ENCODE results near the gene TMEM108. TPM values are rescaled to one million over a fixed set of nuclear protein-coding genes. Genes with fewer than 3 reads are reported as not detected.

The TMEM108 gene
- total RNA-seq, 1 experiment from 2014 or later, result 9.4 TPM

DNA sequence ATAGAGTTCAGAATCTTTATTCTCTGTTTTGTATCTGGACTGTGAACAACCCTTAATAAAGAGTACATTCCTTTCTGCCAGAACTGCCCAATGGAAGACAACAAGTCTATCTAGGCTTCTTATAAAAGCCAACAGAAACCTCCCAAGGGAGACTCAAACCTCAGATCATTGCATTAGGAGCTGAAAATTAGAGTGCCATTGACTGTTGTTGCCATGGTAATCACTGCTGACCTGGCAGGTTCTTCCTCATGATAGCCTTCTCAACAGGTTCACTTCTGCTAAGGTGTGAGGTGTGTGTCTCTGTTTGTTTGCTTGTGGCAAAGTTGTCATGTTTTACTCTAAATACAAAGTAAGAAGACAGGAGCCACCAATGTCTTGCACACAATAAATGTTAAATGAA lies 79.2 kb downstream of the TMEM108 start:
- no peak for DNase-seq (ENCODE audit: low read depth)

DNA sequence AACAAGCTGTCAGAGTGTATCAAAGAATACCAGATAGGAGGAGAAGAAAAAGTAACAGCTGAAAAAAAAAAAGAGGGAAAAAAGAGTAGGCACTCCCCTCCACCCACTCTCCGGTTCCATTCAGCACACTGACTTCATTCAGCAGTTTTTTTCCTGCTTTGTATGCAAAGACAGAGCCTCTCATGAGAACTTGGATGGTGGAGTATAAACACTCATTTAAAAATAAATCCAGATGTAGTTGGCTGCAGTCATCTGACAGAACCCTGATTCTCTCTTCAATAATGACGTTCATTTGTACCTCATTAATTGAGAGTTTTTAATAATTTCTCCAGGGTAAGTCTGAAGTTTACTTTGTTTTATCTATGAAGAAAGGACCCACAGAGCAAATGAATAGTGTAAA lies 81.0 kb downstream of the TMEM108 start:
- no peak for DNase-seq (ENCODE audit: low read depth)

DNA sequence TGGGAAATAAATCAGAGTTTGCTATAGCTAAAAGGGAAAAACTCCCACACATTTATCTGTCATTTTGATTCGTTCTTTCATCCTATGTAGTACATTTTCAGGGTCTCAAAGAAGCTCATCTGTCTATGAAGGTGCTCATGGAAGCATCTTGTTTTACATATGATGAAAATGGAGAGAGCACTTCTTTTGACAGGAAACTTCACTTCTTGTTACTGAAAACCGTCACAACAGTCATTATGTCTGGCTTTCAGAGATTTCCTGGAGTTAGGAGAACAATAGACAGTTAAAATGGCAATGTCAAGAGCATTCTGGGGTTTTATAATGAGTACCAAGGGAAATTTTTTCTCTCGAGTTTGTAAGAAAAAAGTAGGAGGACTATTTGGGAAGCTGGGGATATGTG lies 83.3 kb downstream of the TMEM108 start:
- no peak for DNase-seq (ENCODE audit: low read depth)

DNA sequence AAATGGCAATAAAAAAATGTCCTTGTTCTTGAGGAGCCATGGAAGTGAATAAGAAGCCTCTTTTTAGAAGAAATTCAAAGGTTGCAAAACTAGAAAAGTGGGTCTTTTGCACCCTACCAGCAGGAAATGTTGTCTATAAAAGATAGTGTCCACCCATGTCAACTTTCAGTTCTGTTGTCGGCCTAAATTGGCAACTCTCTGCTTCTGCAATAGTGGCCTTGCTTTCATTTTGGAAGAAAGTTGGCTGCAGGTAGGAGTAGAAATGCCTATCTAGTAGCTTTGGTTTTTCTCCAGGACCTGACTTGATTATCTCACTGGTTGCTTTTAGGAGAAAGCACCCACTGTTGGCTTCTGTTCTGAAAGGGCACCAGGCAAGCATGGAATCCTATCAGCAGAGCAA lies 85.4 kb downstream of the TMEM108 start:
- no peak for DNase-seq (ENCODE audit: low read depth)

DNA sequence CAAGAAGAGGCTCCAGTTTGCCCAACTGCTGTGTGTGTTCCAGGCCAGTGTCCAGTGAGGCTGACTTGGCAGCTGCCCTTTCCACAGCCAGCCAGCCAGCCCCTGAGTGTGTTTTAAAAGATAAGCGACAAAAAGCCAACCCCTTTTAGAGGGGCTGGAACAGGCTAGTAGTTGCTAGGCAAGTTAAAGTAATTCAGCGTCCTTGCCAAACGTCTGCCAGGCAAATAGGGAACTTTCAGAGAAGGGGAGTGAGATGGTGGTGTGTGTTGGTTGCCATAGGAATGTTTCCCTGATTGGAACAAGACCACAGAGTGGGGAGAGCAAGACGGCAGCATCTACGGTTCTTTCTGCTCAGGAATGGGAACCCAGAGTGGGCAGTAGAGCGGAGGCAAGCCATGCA lies 86.3 kb downstream of the TMEM108 start:
- peak; percentile 21 for DNase-seq (ENCODE audit: low read depth)

DNA sequence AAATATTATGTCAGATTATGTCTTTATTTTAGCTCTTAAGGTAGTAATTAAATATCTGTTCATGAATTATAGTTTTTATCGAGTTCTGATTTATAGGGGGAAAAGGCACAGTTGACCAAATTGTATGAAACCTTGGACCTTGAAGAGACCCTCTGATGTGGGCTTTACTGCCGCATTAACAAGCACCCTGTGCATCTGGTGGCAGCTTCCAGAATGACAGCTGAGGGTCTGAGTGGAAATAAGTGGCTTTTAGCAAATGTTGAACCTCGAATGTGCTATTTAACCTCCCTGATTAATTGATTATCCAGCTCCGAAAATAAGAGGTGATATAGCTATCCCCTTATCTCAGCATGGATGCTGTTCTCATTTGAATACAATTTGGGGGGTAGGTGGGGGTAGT lies 87.0 kb downstream of the TMEM108 start:
- DNase-seq (ENCODE audit: low read depth), result no peak

DNA sequence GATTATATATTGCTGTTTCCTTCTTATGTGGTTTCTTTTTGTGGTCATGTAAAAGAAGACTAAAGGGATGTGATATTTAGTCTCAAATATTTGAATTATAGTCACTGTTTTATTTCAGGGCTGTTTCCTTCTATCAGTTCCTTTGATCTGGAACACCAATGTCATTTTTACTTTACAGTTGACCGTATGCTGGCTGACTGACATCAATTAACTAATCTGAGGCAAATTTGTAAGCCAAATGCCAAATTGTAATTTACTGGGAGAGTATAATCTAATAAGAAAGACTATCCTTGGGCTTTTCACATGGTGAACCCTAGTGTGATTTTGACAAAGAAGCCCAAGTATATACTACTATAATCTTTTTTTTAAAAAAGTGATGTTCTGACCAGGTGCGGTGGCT lies 87.6 kb downstream of the TMEM108 start:
- no peak for DNase-seq (ENCODE audit: low read depth)

DNA sequence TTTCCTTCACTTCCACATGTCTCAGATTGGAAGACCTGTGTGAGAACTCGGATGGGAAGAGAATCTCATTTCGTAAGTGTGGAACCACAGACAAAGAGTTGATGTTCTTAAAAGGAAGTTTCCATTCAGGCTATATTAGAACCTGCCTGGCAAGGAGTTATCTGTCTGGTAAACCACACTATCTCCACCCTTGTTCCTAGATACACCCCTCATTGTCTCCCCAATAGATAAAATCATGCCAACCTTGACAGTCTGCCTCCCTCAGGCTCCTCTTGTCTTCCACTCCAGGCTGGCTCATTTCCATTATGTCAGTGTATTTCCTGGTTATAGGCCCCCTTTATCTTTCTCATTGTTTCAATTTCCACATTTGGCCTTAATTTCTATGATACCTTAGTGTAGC lies 89.2 kb downstream of the TMEM108 start:
- no peak for DNase-seq (ENCODE audit: low read depth)

DNA sequence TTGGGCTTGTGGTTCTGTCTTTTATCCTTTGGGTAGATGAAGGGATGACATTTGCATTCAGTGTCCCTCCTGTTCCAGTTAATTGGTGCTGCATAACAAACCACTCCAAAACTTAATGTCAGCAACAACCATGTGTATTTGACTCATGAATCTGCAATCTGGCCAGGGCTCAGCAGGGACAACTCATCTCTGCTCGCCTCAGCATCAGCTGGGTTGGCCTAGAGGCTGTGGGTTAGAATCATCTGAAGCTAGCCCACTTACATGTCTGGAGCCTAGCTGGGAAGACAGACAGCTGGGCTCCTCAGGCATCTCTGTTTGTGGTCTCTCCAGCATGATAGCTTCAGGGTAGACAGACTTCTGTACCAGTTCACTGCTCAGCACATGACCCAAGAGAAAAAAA lies 92.0 kb downstream of the TMEM108 start:
- DNase-seq (ENCODE audit: low read depth), result peak; percentile 84

DNA sequence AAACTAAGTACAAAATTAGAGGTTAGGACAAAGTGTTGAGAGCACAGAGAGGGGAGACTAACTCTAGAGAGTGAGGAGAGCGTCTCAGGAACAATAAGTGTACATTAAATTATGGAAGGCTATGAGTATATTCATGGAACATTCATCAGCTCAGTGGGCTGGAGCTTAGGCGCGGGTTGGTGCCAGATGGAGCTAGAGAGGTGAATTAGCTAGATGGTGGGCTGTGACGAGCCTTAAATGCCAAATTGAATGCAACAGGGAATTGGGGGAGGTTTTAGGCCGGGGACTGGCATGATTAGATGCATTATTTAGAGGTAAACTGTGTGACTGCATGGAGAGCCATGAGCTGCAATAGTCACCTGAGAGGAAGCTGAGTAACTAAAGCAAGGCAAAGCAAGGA lies 97.1 kb downstream of the TMEM108 start:
- DNase-seq (ENCODE audit: low read depth), result no peak

DNA sequence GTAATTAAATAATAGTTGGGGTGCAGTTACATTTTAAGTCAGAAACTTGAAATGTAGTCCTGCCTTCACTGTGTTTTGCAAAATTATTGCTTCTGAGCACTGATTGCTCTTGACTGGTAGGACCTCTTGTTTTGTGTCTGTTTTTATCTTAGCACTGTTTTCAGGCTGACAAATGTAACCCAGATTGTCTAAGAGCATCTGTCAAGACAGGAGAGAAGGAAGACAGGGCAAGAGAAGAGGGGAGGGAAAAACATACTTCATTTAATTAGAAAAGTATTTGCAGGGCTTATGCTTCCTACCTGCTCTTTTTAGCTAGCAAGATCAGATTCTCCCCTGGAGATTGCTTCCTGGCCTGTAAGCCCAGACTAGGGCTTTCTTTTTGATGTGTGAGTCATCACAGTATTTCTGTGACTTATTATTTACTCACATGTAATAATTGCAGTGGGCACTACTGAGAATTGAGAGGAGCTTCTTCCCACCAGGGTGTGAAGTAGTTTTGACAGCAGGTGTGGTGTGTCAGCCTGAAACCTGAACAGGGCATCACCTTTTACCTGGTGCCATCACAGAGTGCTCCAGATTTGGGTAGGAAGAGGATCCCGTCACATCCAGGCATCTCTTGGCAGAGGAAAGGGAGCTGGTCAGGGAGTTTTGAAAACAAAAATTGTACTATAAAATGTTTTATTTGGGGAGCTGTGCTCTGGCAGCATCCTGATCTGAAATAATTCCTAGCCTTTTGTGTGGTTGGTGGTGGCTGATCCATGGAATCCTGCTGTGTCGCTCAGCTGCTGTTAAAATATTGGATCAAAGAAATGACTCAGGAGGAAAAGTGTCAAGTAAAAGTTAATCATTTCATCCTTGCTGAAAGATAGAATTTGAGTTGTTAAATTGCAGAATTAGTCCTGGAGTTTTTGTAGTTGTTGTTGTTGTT lies 98.2 kb downstream of the TMEM108 start:
- peak; percentile 62 for DNase-seq (ENCODE audit: low read depth)

DNA sequence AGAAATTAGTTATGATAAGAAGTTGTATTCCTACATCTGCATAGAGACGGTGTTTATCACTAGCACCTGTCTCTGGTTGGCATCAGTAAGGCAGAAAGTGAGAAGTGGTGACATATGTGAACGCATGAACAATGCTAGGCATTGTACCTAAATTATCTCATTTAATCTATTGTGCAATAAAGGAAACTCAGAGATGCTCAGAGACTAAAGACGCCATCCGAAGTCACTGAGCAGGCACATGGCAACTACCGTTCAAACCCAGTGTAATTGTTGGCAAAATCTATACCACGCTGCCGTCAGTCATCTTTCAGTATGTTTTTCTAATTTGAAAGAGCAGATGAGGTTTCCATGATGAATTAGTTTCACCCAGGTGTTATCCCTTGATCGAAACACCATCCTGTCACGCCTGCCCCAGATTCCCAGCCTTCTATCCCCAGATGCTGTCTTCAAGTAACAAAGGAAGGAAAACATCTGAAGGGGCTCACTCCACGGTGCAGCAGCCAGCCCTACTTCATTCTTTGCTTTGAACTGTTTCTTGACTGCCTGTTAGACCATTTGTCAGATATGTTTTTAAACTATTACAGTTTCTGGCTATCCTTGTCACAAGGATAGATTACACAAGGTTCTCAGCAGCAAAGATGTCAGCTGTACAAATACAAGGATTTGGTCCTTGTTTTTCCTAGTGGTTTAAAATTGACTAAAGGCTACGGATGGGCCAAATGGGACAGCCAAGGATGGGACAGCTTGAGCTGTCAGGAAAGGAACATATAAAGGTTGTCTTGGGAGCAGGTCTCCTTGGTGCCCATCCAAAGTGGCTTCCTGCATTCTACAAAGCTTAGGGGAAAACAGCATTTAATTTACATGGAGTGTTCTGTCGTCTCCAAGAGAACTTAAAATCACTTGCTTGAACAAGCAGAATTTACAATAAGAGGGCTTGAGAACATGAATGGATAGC lies 99.1 kb downstream of the TMEM108 start:
- no peak for DNase-seq (ENCODE audit: low read depth)

DNA sequence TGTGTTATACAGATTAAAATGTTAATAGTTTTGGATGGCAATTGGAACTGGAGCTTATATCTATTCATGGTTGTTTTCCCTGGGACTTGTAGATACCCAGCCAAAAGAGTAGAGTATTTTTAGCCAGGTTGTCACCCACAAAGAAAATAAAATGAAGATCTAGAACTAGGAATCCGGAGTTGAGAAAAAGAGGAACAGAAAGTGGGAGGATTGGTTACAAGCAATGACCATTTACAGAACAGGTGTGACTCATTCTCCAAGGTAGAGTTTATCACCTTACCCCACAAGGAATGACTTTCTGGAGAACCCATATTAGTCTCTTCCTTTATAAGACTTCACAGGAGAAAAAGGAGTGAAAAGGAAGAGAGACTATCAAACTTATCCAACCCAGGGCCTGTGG lies 99.8 kb downstream of the TMEM108 start:
- DNase-seq (ENCODE audit: low read depth), result no peak

DNA sequence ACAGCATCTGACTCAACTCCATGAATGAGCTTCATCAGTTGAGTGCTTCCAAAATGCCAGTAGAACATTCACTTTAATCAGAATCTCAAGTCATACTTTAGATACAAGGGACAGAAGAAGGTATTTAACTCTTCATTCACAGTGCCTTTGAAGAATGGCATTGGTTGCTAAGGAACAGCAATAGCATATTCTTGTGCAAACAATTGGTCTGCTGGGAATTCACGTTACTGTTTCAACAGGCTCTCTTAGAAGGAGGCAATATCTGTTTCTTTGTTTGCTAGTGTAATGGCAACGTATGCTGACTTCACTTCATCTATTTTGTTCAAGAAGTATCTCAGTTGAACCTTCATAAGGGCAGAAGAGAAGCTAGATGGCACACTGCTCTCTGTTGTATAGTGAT lies 113.9 kb downstream of the TMEM108 start:
- no peak for DNase-seq (ENCODE audit: low read depth)

DNA sequence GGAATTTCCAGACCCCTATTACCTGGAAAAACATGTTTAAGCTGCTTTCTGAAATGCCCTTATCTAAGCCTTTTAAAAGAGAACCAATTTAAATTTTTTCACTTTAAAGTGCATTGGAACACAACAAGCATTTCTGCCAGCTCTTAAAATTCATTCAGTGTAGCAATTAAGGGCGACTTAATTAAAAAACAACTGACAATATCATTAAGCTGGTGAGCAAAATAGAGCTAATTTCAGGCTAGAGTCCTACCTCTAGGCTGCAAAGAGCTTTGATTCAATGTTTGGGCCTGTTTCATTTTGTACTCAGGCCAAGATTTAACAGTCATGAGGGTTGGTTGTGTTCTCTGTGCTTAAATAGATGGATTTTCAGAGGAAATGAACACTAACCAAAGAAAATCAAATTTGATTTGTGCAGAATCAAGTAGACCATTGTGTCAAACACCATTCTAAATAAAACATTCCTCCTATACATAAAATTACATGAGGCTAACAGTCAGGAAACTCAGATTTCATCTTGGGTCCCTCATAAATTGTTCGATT lies 114.6 kb downstream of the TMEM108 start:
- DNase-seq (ENCODE audit: low read depth), result no peak

DNA sequence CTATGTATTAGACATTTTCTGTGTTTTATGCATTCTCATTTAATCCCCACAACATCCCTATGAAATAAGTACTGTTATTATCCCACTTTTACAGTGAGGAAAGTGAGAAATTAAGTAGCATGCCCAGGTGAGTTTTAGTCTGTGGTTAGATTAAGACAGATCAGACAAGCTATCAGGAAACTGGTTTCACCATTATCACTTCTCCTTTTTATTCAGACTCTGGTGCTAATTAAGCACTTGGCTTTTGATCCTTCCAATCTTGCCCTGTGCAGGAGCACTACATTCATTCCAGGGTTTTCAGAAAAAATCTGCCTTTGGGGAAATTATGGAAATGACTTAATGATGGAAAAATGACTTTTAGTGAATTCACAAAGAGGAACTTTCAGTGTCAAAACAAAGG lies 115.2 kb downstream of the TMEM108 start:
- no peak for DNase-seq (ENCODE audit: low read depth)

DNA sequence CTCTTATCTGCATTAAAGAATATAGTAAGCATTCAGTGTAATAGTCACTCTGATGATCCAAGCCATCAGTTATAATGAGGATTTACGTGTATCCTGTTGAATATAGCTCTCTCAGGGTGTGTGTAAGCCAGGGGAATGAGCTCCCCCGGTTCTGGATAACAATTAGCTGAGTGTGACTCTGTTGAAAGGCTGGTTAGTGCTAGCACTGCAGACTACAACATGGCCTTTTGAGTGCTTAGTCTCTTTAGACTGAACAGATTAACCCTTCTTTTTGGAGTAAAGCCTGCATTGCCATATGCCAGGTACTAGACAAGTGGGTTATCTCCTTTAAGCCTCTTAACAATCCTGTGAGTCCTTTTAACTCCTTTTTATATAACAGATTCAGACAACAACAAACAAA lies 119.5 kb downstream of the TMEM108 start:
- no peak for DNase-seq (ENCODE audit: low read depth)

DNA sequence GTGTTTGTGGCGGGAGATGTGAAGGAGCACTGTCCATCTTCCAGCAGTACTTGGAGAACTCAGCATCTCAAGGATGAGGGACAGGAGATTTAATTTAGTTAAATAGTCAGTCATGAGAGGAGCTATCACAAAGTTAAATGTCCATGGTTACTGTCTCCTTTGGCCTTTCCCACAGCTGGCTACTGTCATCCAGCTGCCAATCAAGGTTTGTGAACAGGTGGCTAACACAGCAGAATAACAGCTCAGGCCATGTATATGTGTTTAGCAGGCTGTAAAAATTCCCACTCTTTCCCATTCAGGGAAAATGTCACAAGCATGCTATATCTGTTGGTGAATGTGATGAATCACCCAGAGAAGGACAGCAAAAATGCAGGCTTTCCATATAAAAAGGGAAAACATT lies 120.5 kb downstream of the TMEM108 start:
- peak; percentile 81 for DNase-seq (ENCODE audit: low read depth)

DNA sequence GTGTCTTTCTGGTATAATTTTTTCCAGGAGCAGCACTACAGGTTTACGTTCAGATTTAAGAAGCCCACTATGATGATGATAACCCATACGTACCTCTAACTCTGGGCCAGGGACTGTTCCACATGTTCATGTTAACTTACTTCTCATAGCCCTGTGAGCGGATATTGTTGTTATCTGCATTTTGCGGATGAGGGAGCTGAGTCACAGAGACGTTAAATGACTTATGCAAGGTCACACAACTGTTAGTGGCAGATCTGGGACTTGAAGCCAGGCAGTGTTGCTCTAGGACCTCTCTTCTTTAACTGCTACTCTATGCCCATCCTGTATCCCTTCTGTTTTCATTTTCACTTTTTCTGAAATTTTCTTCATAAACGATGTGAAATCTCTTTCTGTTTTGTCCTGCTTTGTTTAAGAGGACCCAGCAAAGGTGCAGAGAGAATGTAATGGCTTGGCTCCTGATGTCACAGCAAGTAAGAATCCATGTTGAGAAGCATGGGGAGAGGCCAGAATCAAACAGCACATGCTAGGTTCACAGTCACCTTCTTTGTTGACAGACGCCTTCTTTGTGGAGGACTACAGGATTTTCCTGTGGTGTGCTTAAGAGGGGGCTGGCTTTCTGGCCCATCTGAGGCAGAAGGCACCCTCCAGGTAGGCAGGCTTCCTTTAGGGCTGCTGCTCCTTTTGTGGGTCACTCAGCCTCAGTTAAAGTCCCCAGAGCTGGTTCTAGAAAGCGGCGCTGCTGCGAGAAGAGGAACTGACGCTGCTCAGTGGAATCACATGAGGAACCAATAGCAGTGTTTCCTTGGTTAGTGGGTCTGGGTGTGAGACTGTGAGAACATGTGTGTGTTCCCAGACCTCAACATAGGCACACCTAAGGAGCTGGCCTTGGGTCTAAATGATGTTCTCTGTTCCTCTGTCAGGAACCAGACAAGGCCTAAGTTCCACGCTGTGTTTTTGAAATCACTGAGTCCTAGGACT lies 121.6 kb downstream of the TMEM108 start:
- DNase-seq (ENCODE audit: low read depth), result no peak

DNA sequence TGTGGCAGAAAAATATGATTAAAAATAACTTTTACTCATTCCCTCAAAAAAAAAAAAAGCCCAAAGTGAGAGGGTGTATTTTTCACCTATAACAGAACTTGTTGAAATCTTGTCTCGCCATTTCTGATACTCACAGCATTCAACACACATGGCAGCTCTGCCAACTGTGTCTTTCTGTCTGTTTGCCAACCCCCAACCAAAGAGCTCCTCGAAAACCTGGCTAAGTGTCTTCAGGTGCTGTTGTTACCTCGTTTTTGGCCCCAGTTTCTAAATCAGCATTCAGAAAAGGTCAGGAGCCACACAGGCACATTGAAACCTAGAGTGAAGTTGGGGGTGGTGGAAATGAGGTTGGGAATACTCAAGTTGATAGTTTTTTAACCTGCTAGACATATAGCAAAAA lies 123.5 kb downstream of the TMEM108 start:
- no peak for DNase-seq (ENCODE audit: low read depth)

DNA sequence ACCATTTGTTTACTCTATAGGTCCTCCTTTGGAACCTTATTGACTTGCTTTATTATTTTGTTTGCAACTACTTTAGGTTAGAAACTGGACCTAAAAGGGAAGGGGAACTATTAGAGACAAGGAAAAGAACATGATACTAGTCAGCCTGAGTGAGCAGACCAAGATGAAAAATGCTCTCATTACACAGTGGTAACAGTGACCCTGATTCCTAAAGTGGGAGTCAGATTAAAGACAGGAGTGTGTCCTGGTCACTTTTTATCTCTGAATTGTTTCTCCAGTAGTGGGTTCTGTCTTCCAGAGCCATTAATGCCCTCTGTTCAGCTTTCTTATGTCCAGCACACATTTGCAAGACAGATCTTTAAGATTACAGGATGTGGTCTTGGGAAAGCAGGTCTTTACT lies 124.1 kb downstream of the TMEM108 start:
- DNase-seq (ENCODE audit: low read depth), result no peak

Measured in LHCN-M2 (cell line).